GM18502 (cell line): Measurements from ENCODE around the gene MERTK.

ENCODE experiments used
- ATAC-seq: cut with Tn5 transposase; IDR thresholded peaks from one replicate; pipeline ENCODE4 v1.9.1; 2021; ENCODE audit warnings: mild to moderate bottlenecking; ENCODE audit not compliant: unreplicated experiment, poor library complexity

MERTK gene

GRCh38 chr2:112003576-112004252 is 105.3 kb downstream of the MERTK start:
- no peak for ATAC-seq

DNA sequence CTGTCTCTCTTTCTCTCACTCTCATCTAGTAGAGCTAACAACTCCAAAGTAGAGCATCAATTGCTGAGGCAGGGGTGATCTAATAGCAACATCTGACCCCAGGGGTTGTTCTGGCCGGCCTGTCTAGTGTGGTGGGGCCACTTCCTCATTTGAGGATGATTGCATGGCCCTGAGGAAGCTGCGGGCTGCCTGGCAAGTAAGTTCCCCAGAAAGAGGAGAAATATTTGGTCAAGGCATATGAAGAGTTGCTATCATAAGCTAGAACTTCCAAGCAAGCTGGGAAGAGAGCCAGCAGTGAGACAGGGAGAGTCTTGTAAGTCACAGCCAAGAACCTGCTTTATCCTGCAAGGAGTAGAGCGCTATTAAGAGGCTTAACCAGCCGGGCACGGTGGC is 105.8 kb downstream of the MERTK start:
- peak; percentile 67 for ATAC-seq

DNA sequence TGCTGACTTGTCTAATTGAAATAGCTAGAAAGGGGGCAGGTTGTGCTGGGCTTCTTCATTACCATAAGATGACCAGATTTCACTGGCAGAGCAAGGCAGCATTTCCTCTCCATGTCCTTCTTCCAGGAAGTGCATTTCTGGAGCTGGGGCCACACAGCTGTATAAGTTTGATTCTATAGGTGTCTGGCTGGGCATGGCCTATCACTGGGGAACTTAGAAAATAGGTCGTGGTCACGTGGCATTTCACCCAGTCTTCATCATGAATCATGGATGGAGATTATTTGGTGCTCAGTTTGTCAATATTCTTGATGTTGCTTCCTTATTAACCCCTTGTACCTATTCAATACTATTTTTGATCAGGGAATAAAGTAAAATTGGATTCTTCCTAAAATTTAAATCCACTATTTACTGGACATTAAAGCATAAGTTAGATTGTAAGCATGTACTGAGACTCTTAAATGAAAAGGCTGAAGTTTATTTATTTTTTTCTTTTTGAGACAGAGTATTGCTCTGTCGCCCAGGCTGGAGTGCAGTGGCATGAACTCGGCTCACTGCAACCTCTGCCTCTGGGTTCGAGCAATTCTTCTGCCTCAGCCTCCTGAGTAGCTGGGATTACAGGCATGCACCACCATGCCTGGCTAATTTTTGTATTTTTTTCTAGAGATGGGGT is 107.1 kb downstream of the MERTK start:
- no peak for ATAC-seq

DNA sequence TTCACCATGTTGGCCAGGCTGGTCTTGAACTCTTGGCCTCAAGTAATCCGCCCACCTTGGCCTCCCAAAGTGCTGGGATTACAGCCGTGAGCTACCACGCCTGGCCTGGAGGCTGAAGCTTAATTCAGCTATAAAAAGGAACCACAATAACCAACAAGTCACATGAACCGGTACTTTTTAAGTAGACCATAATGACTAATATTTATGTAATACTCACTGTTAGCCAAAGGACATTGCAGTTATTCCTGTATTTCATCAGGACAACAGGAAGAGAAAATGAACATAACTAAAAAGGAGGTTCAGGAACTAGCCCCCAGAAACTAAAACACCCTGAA is 107.6 kb downstream of the MERTK start:
- no peak for ATAC-seq

DNA sequence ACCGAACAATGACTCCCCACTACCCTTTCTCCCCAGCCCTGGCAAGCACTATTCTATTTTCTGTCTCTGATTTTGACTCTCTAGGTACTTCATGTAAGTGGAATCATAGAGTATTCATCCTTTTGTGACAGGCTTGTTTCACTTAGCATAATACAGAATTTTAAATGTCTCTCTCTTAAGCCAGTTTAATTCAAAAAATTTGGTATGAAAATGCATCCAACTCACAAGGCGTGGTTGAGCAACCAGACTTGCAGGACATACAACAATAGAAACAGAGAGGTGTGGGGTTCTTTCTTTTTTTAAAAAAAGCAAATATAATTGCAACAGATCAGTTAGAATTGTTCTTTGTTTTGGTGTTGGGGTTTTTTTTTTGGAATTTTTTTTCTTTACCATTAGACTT is 109.1 kb downstream of the MERTK start:
- no peak for ATAC-seq

DNA sequence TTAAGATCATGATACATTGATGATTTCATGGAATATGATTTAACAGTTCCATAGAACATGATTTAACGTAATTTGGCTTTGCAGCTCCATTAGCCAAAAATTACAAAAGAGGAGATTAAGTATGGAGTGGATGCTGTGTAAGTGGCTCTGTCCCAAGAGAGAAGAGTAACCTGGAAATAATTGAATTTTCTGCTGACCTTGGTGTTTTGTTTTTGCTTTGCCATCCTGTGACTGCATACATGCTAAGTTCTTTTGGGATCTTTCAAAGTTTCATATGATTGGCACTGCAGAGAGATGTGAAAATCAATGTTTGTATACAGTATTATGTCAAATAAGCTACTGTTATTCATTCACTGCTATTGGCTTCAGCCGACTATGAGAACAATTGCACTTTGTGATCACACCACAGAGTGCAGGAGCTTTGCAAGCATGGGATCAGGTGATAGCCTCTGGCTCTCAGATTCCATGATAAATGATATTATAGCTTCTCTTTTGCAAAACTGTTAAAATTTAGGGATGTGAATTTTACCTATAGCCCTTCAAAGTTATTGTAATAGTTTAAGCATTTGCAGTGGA is 110.6 kb downstream of the MERTK start:
- ATAC-seq, result no peak

- ATAC-seq, result no peak
Observed at GRCh38 chr2:112010751-112011150, 112.3 kb downstream of the MERTK start.

- no peak for ATAC-seq
Observed at GRCh38 chr2:112012556-112012955, 114.1 kb downstream of the MERTK start.

DNA sequence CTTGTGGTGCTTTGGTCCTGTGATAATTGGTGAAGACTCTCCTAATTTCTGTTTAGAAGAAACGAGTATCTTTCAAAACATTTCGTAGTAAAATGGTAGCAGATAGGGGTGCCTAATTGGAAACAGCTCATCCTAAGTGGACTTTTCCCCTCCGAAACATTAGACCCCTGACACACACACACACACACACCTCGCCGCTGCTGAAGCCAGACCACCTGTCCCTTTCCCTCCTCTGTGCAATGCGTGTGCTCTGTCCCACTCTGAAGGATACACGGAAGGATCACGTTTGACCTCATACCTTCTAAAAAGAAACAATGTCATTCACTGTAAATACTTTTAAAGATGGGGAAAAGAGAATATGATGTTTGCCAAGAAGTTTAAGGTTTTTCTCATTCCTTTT is 120.4 kb downstream of the MERTK start:
- ATAC-seq, result no peak

- ATAC-seq, result no peak
Observed at GRCh38 chr2:112019569-112019982, 121.2 kb downstream of the MERTK start.

GRCh38 chr2:112020561-112020960 is 122.2 kb downstream of the MERTK start:
- ATAC-seq, result no peak

- ATAC-seq, result no peak
Observed at GRCh38 chr2:112021290-112021689, 122.9 kb downstream of the MERTK start.

DNA sequence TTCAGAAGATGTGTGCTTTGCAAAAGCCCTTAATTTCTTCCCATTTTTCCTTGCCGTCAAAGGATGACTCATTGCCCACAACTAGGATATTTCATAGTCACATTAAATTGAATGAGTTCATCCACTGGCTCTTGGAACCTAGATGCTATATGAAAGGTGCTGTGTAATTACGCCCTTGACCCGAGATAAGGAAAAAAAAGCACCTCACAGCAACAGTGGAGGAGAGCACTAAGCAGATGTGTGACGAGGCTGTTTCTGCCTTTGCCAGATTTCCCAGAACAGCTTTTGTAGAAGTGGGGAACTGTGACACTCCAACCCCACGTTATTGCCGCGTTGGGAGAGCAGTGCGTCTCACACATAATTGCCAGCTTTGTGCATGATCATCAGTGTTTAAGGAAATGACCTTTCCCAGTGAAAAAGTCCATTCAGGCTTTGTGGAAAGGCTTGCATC is 123.4 kb downstream of the MERTK start:
- ATAC-seq, result no peak

DNA sequence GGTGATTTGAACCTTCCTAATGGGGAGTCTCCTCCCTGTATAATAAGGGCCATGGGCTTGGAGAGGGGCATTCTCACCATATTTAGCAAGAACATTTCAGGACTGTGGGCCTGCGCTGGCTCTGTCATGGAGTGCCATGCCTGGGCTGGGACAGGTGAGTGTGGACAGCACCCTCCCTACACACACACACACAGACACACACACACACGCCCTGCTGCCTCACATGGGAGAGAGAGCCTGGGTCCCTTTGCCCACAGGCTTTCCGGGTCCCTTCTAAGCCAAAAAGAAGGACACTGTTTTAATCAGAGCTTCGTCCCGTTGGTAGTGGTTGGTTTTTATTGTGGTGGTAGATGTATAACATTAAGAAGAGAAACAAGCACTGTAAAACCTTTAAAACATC is 125.3 kb downstream of the MERTK start:
- ATAC-seq, result no peak

GRCh38 chr2:112024231-112024630 is 125.8 kb downstream of the MERTK start:
- ATAC-seq, result no peak

DNA sequence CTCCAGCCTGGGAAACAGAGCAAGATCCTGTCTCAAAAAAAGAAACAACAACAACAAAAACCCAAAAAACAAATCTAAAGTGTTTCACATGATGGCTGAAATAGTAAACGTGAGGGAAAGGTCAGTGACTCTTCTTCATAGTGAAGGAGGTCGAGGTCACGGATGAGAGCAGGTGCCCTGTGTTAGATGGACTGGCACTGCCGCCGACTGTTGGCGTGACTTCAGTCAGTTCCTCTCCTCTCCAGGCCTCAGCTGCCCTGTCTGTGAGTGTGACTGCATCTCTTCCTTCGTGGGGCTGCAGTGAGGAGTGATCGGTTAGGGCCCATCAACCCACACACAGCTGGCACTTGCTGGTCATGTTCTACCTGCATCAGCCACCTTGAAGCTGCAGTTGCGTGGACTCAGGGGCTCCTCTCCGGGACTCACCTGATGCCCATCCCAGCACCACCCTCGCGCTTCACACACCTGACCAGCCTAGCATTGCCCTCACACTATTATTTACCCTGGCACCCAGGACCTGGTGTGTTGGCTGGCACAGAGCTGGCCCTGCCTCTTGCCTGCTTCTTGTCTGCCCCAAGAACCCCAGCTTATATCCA is 126.6 kb downstream of the MERTK start:
- no peak for ATAC-seq

DNA sequence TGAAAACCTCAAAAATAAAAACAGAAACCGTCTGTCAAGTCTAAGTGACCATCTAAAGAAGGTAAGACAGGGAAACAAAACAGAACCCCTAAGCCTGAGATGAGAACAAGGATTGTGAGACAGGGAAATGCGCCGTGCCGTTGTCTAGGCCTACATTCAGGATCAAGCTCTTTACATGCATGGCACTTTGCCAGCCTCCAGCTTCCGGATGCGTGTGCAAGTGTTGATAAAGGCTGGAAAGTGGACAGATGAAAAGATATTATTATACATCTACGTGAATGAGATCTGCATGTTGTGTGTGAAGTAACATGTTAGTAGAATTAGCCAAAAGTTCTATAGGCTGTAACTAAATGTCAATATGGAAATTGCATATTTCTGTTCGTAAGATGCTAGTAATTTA is 128.1 kb downstream of the MERTK start:
- no peak for ATAC-seq

GRCh38 chr2:112027767-112028166 is 129.4 kb downstream of the MERTK start:
- ATAC-seq, result no peak

- no peak for ATAC-seq
Observed at GRCh38 chr2:112029164-112029563, 130.8 kb downstream of the MERTK start.

- ATAC-seq, result no peak
Observed at GRCh38 chr2:112031473-112032223, 133.2 kb downstream of the MERTK start.

- ATAC-seq, result no peak
Observed at GRCh38 chr2:112032224-112032586, 133.8 kb downstream of the MERTK start.
